ENCODE measurements around the gene ZFYVE26.

The ZFYVE26 gene

GRCh38 chr14:67815573-67816225 is 691 bp downstream of the ZFYVE26 start:
- TF ChIP-seq CTCF (conservative IDR thresholded peaks at IDR 0.05; ENCODE audit: low read depth, low read length), result no peak
- DNase-seq (ENCODE audit: low read depth), result no peak
- peak overlapping the region; percentile 94 for H3K4me3 ChIP-seq (ENCODE audit: low read length)

GRCh38 chr14:67814821-67815220 is 1.6 kb downstream of the ZFYVE26 start:
- no peak for TF ChIP-seq CTCF (conservative IDR thresholded peaks at IDR 0.05; ENCODE audit: low read depth, low read length)
- no peak for DNase-seq (ENCODE audit: low read depth)
- H3K4me3 ChIP-seq (ENCODE audit: low read length), result no peak overlapping the region

- TF ChIP-seq CTCF (conservative IDR thresholded peaks at IDR 0.05; ENCODE audit: low read depth, low read length), result no peak
- no peak overlapping the region for H3K4me3 ChIP-seq (ENCODE audit: low read length)
- DNase-seq (ENCODE audit: low read depth), result no peak
These were observed 10.1 kb downstream of the ZFYVE26 start for GRCh38 chr14:67806246-67806645.

- no peak for TF ChIP-seq CTCF (conservative IDR thresholded peaks at IDR 0.05; ENCODE audit: low read depth, low read length)
- H3K4me3 ChIP-seq (ENCODE audit: low read length), result no peak overlapping the region
- DNase-seq (ENCODE audit: low read depth), result no peak
These were observed 15.6 kb downstream of the ZFYVE26 start for GRCh38 chr14:67800743-67801142.

- no peak for TF ChIP-seq CTCF (conservative IDR thresholded peaks at IDR 0.05; ENCODE audit: low read depth, low read length)
- no peak overlapping the region for H3K4me3 ChIP-seq (ENCODE audit: low read length)
- no peak for DNase-seq (ENCODE audit: low read depth)
These were observed 17.7 kb downstream of the ZFYVE26 start for GRCh38 chr14:67798731-67799130.

GRCh38 chr14:67787673-67788072 is 28.7 kb downstream of the ZFYVE26 start:
- no peak for DNase-seq (ENCODE audit: low read depth)
- H3K4me3 ChIP-seq (ENCODE audit: low read length), result no peak overlapping the region
- no peak for TF ChIP-seq CTCF (conservative IDR thresholded peaks at IDR 0.05; ENCODE audit: low read depth, low read length)

GRCh38 chr14:67785270-67786109 is 30.9 kb downstream of the ZFYVE26 start:
- DNase-seq (ENCODE audit: low read depth), result no peak
- TF ChIP-seq CTCF (conservative IDR thresholded peaks at IDR 0.05; ENCODE audit: low read depth, low read length), result no peak
- no peak overlapping the region for H3K4me3 ChIP-seq (ENCODE audit: low read length)
